Liver (tissue), 9 donors: ENCODE measurements around the gene TIFAB. TPM values are rescaled to one million over a fixed set of nuclear protein-coding genes. Genes with fewer than 3 reads are reported as not detected.

ENCODE experiments used
- DNase-seq: peaks from one replicate; pipeline ENCODE4 v3.0.0-alpha.2; 2017; ENCODE audit warnings: low spot score
- H3K27ac ChIP-seq, 2 donors: one replicate each; pipeline ENCODE4 v1.7.0; 2013; ENCODE audit warnings: inconsistent platforms in 2 of 2, low read length in 2 of 2, control low read depth in 1 of 2, low read depth in 1 of 2, mild to moderate bottlenecking in 1 of 2
- H3K27me3 ChIP-seq, 4 donors: one replicate each; pipeline versions ENCODE4 v1.6.1 to v1.7.0; 2013; ENCODE audit warnings: low read length in 3 of 4, inconsistent platforms in 1 of 4, mild to moderate bottlenecking in 1 of 4, moderate library complexity in 1 of 4; ENCODE audit not compliant: control insufficient read depth in 4 of 4, insufficient read depth in 4 of 4
- H3K36me3 ChIP-seq, 4 donors: one replicate each; pipeline versions ENCODE4 v1.6.1 to v1.7.0; 2013; ENCODE audit warnings: low read length in 3 of 4, mild to moderate bottlenecking in 3 of 4, low read depth in 1 of 4, moderate library complexity in 1 of 4; ENCODE audit not compliant: control insufficient read depth in 4 of 4, insufficient read depth in 3 of 4
- H3K4me1 ChIP-seq, 4 donors: one replicate each; pipeline versions ENCODE4 v1.6.1 to v1.7.0; 2013; ENCODE audit warnings: low read length in 3 of 4, mild to moderate bottlenecking in 3 of 4, moderate library complexity in 1 of 4; ENCODE audit not compliant: control insufficient read depth in 4 of 4, insufficient read depth in 4 of 4
- H3K4me3 ChIP-seq, 3 donors: one replicate each; pipeline versions ENCODE4 v1.6.1 to v1.7.0; 2013; ENCODE audit warnings: low read length in 3 of 3, control low read depth in 1 of 3, low read depth in 1 of 3, mild to moderate bottlenecking in 1 of 3
- H3K9ac ChIP-seq, 2 donors: one replicate each; pipeline ENCODE4 v1.7.0; 2013; ENCODE audit warnings: low read length in 2 of 2, mild to moderate bottlenecking in 2 of 2, moderate library complexity in 2 of 2, control low read depth in 1 of 2, low read depth in 1 of 2
- H3K9me3 ChIP-seq, 4 donors: one replicate each; pipeline versions ENCODE4 v1.6.1 to v1.7.0; 2013; ENCODE audit warnings: low read length in 3 of 4; ENCODE audit not compliant: control insufficient read depth in 4 of 4
- EGR1 ChIP-seq, 2 donors: IDR thresholded peaks; 2 replicates each; pipeline ENCODE4 v1.6.1; 2016 to 2018; ENCODE audit warnings: antibody characterized with exemption in 2 of 2, low read depth in 2 of 2
- FOXA1 ChIP-seq: IDR thresholded peaks from 2 replicates; pipeline ENCODE4 v1.6.1; 2016; ENCODE audit warnings: antibody characterized with exemption
- FOXA2 ChIP-seq: IDR thresholded peaks from 2 replicates; pipeline ENCODE4 v1.6.1; 2016; ENCODE audit warnings: antibody characterized with exemption
- GABPA ChIP-seq, 2 donors: IDR thresholded peaks in 1 of 2; conservative IDR thresholded peaks in 1 of 2; 2 replicates each; pipeline ENCODE4 v1.6.1; 2016; ENCODE audit warnings: antibody characterized with exemption in 2 of 2, mild to moderate bottlenecking in 1 of 2, moderate library complexity in 1 of 2
- HNF4A ChIP-seq, 2 donors: conservative IDR thresholded peaks; 2 replicates each; pipeline ENCODE4 v1.6.1; 2016; ENCODE audit warnings: antibody characterized with exemption in 2 of 2, mild to moderate bottlenecking in 2 of 2
- HNF4G ChIP-seq: IDR thresholded peaks from 2 replicates; pipeline ENCODE4 v1.6.1; 2016; ENCODE audit warnings: antibody characterized with exemption
- JUND ChIP-seq, 2 donors: IDR thresholded peaks; 2 replicates each; pipeline ENCODE4 v1.6.1; 2016; ENCODE audit warnings: antibody characterized with exemption in 2 of 2
- NR2F2 ChIP-seq: IDR thresholded peaks from 2 replicates; pipeline ENCODE4 v1.6.1; 2016; ENCODE audit warnings: antibody characterized with exemption
- RXRA ChIP-seq, 2 donors: IDR thresholded peaks; 2 replicates each; pipeline ENCODE4 v1.6.1; 2017 to 2018; ENCODE audit warnings: antibody characterized with exemption in 2 of 2, mild to moderate bottlenecking in 1 of 2
- SP1 ChIP-seq: IDR thresholded peaks from 2 replicates; pipeline ENCODE4 v1.6.1; 2018; ENCODE audit warnings: antibody characterized with exemption, mild to moderate bottlenecking
- TAF1 ChIP-seq: conservative IDR thresholded peaks from 2 replicates; pipeline ENCODE4 v1.6.1; 2016; ENCODE audit warnings: antibody characterized with exemption, mild to moderate bottlenecking
- YY1 ChIP-seq: IDR thresholded peaks from 2 replicates; pipeline ENCODE4 v1.6.1; 2016; ENCODE audit warnings: antibody characterized with exemption, mild to moderate bottlenecking
- WGBS: extraction: QIAGEN DNeasy Blood & Tissue Kit; methylation state at CpG from one replicate; pipeline ENCODE4 v1.1.7; 2013; 5-methylcytosine and 5-hydroxymethylcytosine counted together
- polyA plus RNA-seq, 2 donors: library from polyadenylated mRNA; stranded (reverse) in 1 of 2; unstranded in 1 of 2; fragments of 200-250 nt in 1 of 2; fragments of >200 nt in 1 of 2; fragmentation: Nextera tagmentation in 1 of 2; extraction: Ambion mirVana in 1 of 2; gene quantifications; one replicate each; pipeline versions ENCODE4 v1.2.1 to v1.2.3, GENCODE V29; 2013 to 2015
- total RNA-seq, 2 donors: library from RNA; depleted of rRNA; stranded (reverse); fragments of >200 nt; gene quantifications; one replicate each; pipeline ENCODE4 v1.2.3, GENCODE V29; 2014
- TF ChIP-seq, protein P1 (sequence below): IDR thresholded peaks from 2 replicates; pipeline ENCODE4 v1.6.1; 2016; ENCODE audit warnings: antibody characterized with exemption, mild to moderate bottlenecking
- TF ChIP-seq, protein P2 (sequence below): IDR thresholded peaks from 2 replicates; pipeline ENCODE4 v1.6.1; 2016; ENCODE audit warnings: antibody characterized with exemption
- TF ChIP-seq, protein P3 (sequence below): IDR thresholded peaks from 2 replicates; pipeline ENCODE4 v1.6.1; 2016; ENCODE audit warnings: antibody characterized with exemption
- TF ChIP-seq, protein P4 (sequence below): fragments of 150-350 bp; IDR thresholded peaks from 2 replicates; pipeline ENCODE4 v1.5.1; 2017; ENCODE audit warnings: improper control_type of control experiment, low read depth, low read length; ENCODE audit not compliant: missing input control
- donor health status: healthy.
- donor health status: healthy.
- donor health status: healthy.
- donor health status: healthy.
- donor health status: healthy.

TIFAB gene
- total and polyA plus RNA-seq, 4 donors = 0.02 to 0.47 TPM; not detected in 2

DNA sequence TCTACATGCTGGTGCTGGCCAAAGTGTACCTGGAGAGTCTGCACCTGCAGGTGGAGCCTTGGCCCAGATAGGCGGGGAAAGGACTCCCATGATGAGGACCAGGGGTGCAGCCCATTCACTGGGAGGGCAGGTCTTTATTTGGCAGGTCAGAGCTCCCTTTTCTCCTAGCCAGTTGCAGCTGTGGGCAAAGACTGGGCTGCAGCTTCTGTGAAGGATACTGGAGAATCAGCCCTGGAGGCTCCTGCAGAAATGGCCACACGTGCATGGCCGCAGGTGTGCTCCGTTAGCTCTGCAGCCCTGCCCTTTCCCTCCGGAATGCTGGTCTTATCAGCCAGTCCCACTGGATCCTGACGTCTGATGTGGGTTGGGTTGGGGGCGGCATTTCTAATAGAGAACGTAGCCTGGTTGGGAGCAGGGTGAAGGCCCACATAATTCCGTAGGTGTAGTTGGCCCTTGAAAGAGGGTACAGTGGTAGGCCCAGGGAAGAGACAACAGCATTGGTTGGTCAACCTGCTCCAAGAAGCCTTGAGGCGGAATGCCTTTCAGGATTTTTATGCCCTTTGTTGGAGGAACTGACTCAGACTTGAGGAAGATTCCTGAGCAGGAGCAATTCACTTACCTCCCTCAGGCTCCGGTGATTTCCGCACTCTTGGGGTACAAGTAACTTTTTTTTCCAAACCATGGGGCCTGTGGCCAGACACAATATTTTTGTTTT lies 22.0 kb upstream of the TIFAB start:
- DNase-seq = no peak
- H3K36me3 ChIP-seq = no peaks in the 10 kb centered on the region
- no peaks in the 10 kb centered on the region for H3K9me3 ChIP-seq
- TF ChIP-seq SP1 (no peak), JUND (IDR thresholded peaks at IDR 0.05) (no peak), YY1 (no peak), RXRA (IDR thresholded peaks at IDR 0.05) (no peak), HNF4G (no peak), FOXA1 (no peak), FOXA2 (no peak), EGR1 (IDR thresholded peaks at IDR 0.05; ENCODE audit: low read depth in 2 of 2) (no peak), GABPA (IDR thresholded peaks at IDR 0.05 in 1 of 2, conservative IDR thresholded peaks at IDR 0.05 in 1 of 2) (no peak), NR2F2 (no peak)
- TF ChIP-seq, protein P1, sequence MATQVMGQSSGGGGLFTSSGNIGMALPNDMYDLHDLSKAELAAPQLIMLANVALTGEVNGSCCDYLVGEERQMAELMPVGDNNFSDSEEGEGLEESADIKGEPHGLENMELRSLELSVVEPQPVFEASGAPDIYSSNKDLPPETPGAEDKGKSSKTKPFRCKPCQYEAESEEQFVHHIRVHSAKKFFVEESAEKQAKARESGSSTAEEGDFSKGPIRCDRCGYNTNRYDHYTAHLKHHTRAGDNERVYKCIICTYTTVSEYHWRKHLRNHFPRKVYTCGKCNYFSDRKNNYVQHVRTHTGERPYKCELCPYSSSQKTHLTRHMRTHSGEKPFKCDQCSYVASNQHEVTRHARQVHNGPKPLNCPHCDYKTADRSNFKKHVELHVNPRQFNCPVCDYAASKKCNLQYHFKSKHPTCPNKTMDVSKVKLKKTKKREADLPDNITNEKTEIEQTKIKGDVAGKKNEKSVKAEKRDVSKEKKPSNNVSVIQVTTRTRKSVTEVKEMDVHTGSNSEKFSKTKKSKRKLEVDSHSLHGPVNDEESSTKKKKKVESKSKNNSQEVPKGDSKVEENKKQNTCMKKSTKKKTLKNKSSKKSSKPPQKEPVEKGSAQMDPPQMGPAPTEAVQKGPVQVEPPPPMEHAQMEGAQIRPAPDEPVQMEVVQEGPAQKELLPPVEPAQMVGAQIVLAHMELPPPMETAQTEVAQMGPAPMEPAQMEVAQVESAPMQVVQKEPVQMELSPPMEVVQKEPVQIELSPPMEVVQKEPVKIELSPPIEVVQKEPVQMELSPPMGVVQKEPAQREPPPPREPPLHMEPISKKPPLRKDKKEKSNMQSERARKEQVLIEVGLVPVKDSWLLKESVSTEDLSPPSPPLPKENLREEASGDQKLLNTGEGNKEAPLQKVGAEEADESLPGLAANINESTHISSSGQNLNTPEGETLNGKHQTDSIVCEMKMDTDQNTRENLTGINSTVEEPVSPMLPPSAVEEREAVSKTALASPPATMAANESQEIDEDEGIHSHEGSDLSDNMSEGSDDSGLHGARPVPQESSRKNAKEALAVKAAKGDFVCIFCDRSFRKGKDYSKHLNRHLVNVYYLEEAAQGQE = no peak
- TF ChIP-seq, protein P2, sequence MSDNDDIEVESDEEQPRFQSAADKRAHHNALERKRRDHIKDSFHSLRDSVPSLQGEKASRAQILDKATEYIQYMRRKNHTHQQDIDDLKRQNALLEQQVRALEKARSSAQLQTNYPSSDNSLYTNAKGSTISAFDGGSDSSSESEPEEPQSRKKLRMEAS = no peak
- TF ChIP-seq, protein P3, sequence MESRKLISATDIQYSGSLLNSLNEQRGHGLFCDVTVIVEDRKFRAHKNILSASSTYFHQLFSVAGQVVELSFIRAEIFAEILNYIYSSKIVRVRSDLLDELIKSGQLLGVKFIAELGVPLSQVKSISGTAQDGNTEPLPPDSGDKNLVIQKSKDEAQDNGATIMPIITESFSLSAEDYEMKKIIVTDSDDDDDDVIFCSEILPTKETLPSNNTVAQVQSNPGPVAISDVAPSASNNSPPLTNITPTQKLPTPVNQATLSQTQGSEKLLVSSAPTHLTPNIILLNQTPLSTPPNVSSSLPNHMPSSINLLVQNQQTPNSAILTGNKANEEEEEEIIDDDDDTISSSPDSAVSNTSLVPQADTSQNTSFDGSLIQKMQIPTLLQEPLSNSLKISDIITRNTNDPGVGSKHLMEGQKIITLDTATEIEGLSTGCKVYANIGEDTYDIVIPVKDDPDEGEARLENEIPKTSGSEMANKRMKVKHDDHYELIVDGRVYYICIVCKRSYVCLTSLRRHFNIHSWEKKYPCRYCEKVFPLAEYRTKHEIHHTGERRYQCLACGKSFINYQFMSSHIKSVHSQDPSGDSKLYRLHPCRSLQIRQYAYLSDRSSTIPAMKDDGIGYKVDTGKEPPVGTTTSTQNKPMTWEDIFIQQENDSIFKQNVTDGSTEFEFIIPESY = no peak
- H3K4me1 ChIP-seq = no peaks in the 10 kb centered on the region
- WGBS = 79% methylated on average over 12 of the region's 12 CpGs
- H3K27me3 ChIP-seq = peaks cover 0 to 2% (median 0%) of the 10 kb centered on the region in 4 donors
- H3K9ac ChIP-seq = no peak overlapping the region
- no peak overlapping the region for H3K27ac ChIP-seq
- H3K4me3 ChIP-seq = no peak overlapping the region

DNA sequence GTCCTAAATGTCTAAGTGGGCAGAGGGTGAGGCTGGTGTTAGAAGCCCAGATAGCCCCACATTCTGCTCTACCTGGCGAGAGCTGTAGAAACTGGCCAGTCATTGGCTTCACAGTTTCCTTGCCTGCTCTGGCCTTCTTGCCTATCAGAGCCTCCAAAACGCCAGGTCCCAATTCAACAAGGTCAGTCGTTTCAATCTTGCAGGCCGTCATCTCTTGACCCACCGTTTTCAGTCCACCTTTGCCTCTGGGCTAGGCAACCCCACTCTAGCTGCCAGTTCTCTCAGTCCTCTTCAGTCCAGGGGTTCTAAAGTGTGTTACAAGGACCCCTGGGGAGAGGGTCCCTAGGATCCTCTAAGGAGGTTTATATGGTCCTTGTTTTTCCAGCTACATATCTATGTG lies 20.0 kb upstream of the TIFAB start:
- no peak for DNase-seq

More for the DNA sequence above, 20.0 kb upstream of the TIFAB start:
- 81% methylated on average over 5 of the region's 5 CpGs for WGBS
- Histone ChIP-seq H3K27ac (no peak overlapping the region), H3K9ac (no peak overlapping the region), H3K36me3 (no peaks in the 10 kb centered on the region), H3K4me1 (no peaks in the 10 kb centered on the region), H3K27me3 (peaks cover 0 to 5% (median 2%) of the 10 kb centered on the region in 4 donors), H3K9me3 (no peaks in the 10 kb centered on the region), H3K4me3 (no peak overlapping the region)
- no peak for TF ChIP-seq TAF1
- TF ChIP-seq FOXA1 = no peak
- no peak for TF ChIP-seq FOXA2
- TF ChIP-seq, protein P4, sequence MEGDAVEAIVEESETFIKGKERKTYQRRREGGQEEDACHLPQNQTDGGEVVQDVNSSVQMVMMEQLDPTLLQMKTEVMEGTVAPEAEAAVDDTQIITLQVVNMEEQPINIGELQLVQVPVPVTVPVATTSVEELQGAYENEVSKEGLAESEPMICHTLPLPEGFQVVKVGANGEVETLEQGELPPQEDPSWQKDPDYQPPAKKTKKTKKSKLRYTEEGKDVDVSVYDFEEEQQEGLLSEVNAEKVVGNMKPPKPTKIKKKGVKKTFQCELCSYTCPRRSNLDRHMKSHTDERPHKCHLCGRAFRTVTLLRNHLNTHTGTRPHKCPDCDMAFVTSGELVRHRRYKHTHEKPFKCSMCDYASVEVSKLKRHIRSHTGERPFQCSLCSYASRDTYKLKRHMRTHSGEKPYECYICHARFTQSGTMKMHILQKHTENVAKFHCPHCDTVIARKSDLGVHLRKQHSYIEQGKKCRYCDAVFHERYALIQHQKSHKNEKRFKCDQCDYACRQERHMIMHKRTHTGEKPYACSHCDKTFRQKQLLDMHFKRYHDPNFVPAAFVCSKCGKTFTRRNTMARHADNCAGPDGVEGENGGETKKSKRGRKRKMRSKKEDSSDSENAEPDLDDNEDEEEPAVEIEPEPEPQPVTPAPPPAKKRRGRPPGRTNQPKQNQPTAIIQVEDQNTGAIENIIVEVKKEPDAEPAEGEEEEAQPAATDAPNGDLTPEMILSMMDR = no peak
- no peak for TF ChIP-seq NR2F2
- no peak for TF ChIP-seq HNF4A (conservative IDR thresholded peaks at IDR 0.05)
- TF ChIP-seq, protein P2 = no peak
